IgD-negative memory B cell (primary cell): ENCODE measurements around the gene SFXN5. TPM values are rescaled to one million over a fixed set of nuclear protein-coding genes. Genes with fewer than 3 reads are reported as not detected.
A peak's percentile ranks its signal among the peaks of the same experiment; 100 is the strongest.

Experiments
- H3K27ac Mint-ChIP-seq, 3 donors: one replicate each; pipeline ENCODE4 v1.8.0; 2020 to 2022; ENCODE audit warnings: mild to moderate bottlenecking in 3 of 3, mixed read lengths in 3 of 3, moderate library complexity in 1 of 3
- H3K27me3 Mint-ChIP-seq: one replicate; pipeline ENCODE4 v1.8.0; 2021; ENCODE audit warnings: mixed read lengths
- H3K36me3 Mint-ChIP-seq: one replicate; pipeline ENCODE4 v1.8.0; 2020; ENCODE audit warnings: mild to moderate bottlenecking, mixed read lengths
- H3K4me1 Mint-ChIP-seq, 3 donors: one replicate each; pipeline ENCODE4 v1.8.0; 2020 to 2022; ENCODE audit warnings: mixed read lengths in 3 of 3, mild to moderate bottlenecking in 1 of 3
- H3K4me3 Mint-ChIP-seq, 4 donors: one replicate each; pipeline ENCODE4 v1.8.0; 2020 to 2022; ENCODE audit warnings: mild to moderate bottlenecking in 4 of 4, mixed read lengths in 4 of 4, moderate library complexity in 3 of 4
- H3K9me3 Mint-ChIP-seq, 3 donors: one replicate each; pipeline ENCODE4 v1.8.0; 2020 to 2021; ENCODE audit warnings: mixed read lengths in 3 of 3, mild to moderate bottlenecking in 1 of 3
- polyA plus RNA-seq: library from polyadenylated mRNA; unstranded; fragments of 300-500 nt; fragmentation: Illumina TruSeq; gene quantifications from one replicate; pipeline ENCODE4 v1.2.3, GENCODE V29; 2021

Gene SFXN5
- polyA plus RNA-seq, 1 donor from 2014 or later = 2.8 TPM

- no peak overlapping the region for H3K27ac Mint-ChIP-seq
- H3K9me3 Mint-ChIP-seq = no peaks in the 10 kb centered on the region
- H3K4me3 Mint-ChIP-seq = no peak overlapping the region
- no peaks in the 10 kb centered on the region for H3K27me3 Mint-ChIP-seq
- no peaks in the 10 kb centered on the region for H3K4me1 Mint-ChIP-seq
- H3K36me3 Mint-ChIP-seq = peaks cover 6% of the 10 kb centered on the region
Measured at GRCh38 chr2:72965016-72965415, 106.5 kb downstream of the SFXN5 start.

- Mint-ChIP-seq H3K27ac (no peak overlapping the region), H3K36me3 (peaks cover 6% of the 10 kb centered on the region), H3K4me1 (no peaks in the 10 kb centered on the region), H3K27me3 (no peaks in the 10 kb centered on the region), H3K9me3 (no peaks in the 10 kb centered on the region), H3K4me3 (no peak overlapping the region)
Measured at GRCh38 chr2:72964146-72964525, 107.4 kb downstream of the SFXN5 start.

- Mint-ChIP-seq H3K4me3 (no peak overlapping the region), H3K36me3 (peaks cover 6% of the 10 kb centered on the region), H3K9me3 (no peaks in the 10 kb centered on the region), H3K4me1 (no peaks in the 10 kb centered on the region), H3K27ac (no peak overlapping the region), H3K27me3 (no peaks in the 10 kb centered on the region)
Measured at GRCh38 chr2:72963423-72964145, 107.9 kb downstream of the SFXN5 start.

GRCh38 chr2:72962911-72963310 is 108.6 kb downstream of the SFXN5 start:
- Mint-ChIP-seq H3K9me3 (no peaks in the 10 kb centered on the region), H3K27me3 (no peaks in the 10 kb centered on the region), H3K4me1 (no peaks in the 10 kb centered on the region), H3K36me3 (peaks cover 6% of the 10 kb centered on the region), H3K4me3 (no peak overlapping the region), H3K27ac (no peak overlapping the region)

- Mint-ChIP-seq H3K27me3 (no peaks in the 10 kb centered on the region), H3K9me3 (no peaks in the 10 kb centered on the region), H3K27ac (no peak overlapping the region), H3K36me3 (peaks cover 3% of the 10 kb centered on the region), H3K4me1 (no peaks in the 10 kb centered on the region), H3K4me3 (no peak overlapping the region)
Measured at GRCh38 chr2:72961853-72962468, 109.6 kb downstream of the SFXN5 start.

GRCh38 chr2:72961036-72961720 is 110.3 kb downstream of the SFXN5 start:
- Mint-ChIP-seq H3K27ac (peak overlapping the region in 1 of 3 donors; percentile 35), H3K27me3 (no peaks in the 10 kb centered on the region), H3K4me1 (no peaks in the 10 kb centered on the region), H3K4me3 (no peak overlapping the region), H3K36me3 (no peaks in the 10 kb centered on the region), H3K9me3 (no peaks in the 10 kb centered on the region)

- Mint-ChIP-seq H3K27ac (peak overlapping the region in 1 of 3 donors; percentile 90), H3K4me3 (no peak overlapping the region), H3K4me1 (no peaks in the 10 kb centered on the region), H3K9me3 (no peaks in the 10 kb centered on the region), H3K27me3 (no peaks in the 10 kb centered on the region), H3K36me3 (no peaks in the 10 kb centered on the region)
Measured at GRCh38 chr2:72959995-72960981, 111.2 kb downstream of the SFXN5 start.

- peak overlapping the region in 1 of 3 donors; percentile 90 for H3K27ac Mint-ChIP-seq
- no peaks in the 10 kb centered on the region for H3K4me1 Mint-ChIP-seq
- no peaks in the 10 kb centered on the region for H3K9me3 Mint-ChIP-seq
- no peaks in the 10 kb centered on the region for H3K27me3 Mint-ChIP-seq
- no peak overlapping the region for H3K4me3 Mint-ChIP-seq
- H3K36me3 Mint-ChIP-seq = no peaks in the 10 kb centered on the region
Measured at GRCh38 chr2:72959554-72959953, 112.0 kb downstream of the SFXN5 start.

- Mint-ChIP-seq H3K36me3 (no peaks in the 10 kb centered on the region), H3K4me3 (no peak overlapping the region), H3K27me3 (no peaks in the 10 kb centered on the region), H3K27ac (peak overlapping the region in 1 of 3 donors; percentile 57), H3K4me1 (no peaks in the 10 kb centered on the region), H3K9me3 (no peaks in the 10 kb centered on the region)
Measured at GRCh38 chr2:72958542-72959385, 112.7 kb downstream of the SFXN5 start.

- no peak overlapping the region for H3K27ac Mint-ChIP-seq
- no peaks in the 10 kb centered on the region for H3K9me3 Mint-ChIP-seq
- no peaks in the 10 kb centered on the region for H3K27me3 Mint-ChIP-seq
- no peaks in the 10 kb centered on the region for H3K4me1 Mint-ChIP-seq
- H3K36me3 Mint-ChIP-seq = no peaks in the 10 kb centered on the region
- H3K4me3 Mint-ChIP-seq = no peak overlapping the region
Measured at GRCh38 chr2:72956936-72957335, 114.6 kb downstream of the SFXN5 start.

GRCh38 chr2:72956050-72956395 is 115.5 kb downstream of the SFXN5 start:
- no peaks in the 10 kb centered on the region for H3K27me3 Mint-ChIP-seq
- no peak overlapping the region for H3K4me3 Mint-ChIP-seq
- no peak overlapping the region for H3K27ac Mint-ChIP-seq
- no peaks in the 10 kb centered on the region for H3K9me3 Mint-ChIP-seq
- H3K36me3 Mint-ChIP-seq = no peaks in the 10 kb centered on the region
- no peaks in the 10 kb centered on the region for H3K4me1 Mint-ChIP-seq

- Mint-ChIP-seq H3K9me3 (no peaks in the 10 kb centered on the region), H3K4me3 (no peak overlapping the region), H3K27ac (no peak overlapping the region), H3K4me1 (no peaks in the 10 kb centered on the region), H3K36me3 (no peaks in the 10 kb centered on the region), H3K27me3 (no peaks in the 10 kb centered on the region)
Measured at GRCh38 chr2:72955228-72956049, 116.1 kb downstream of the SFXN5 start.

GRCh38 chr2:72954376-72955227 is 116.9 kb downstream of the SFXN5 start:
- no peaks in the 10 kb centered on the region for H3K27me3 Mint-ChIP-seq
- H3K4me3 Mint-ChIP-seq = peak overlapping the region in 1 of 4 donors; percentile 63
- H3K9me3 Mint-ChIP-seq = no peaks in the 10 kb centered on the region
- no peaks in the 10 kb centered on the region for H3K36me3 Mint-ChIP-seq
- H3K4me1 Mint-ChIP-seq = no peaks in the 10 kb centered on the region
- H3K27ac Mint-ChIP-seq = peak overlapping the region in 2 of 3 donors; percentile 39 to 40
